GM18520 (cell line): ENCODE results near the gene ATG4A.

ENCODE experiments used
- ATAC-seq: cut with Tn5 transposase; IDR thresholded peaks from one replicate; pipeline ENCODE4 v1.9.1; 2021; ENCODE audit not compliant: unreplicated experiment

The ATG4A gene

GRCh38 chrX:108167211-108167872, 75.8 kb downstream of the ATG4A start:
- ATAC-seq, result no peak

- ATAC-seq, result no peak
Observed at GRCh38 chrX:108168961-108169740, 77.6 kb downstream of the ATG4A start.

DNA sequence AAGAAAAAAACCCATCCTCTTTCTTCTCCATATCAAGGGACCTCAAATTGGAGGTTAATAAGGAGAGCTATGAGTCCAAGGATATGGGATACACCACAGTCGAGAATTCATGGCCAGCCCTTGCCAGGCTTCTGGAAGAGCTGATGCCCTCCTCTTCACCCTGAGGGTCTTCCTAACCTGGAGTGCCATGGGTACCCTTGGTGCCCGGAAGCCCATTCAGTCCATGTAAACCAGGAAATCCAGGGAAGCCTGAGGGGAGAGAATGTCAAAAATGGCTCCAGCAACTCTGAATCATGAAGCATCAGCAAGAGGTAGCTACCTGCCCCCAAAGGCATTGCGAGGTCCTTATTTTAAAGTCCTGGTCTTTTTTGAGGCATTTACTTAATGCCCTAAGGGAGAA, 78.2 kb downstream of the ATG4A start:
- ATAC-seq, result no peak

- no peak for ATAC-seq
Observed at GRCh38 chrX:108171671-108172070, 80.1 kb downstream of the ATG4A start.

DNA sequence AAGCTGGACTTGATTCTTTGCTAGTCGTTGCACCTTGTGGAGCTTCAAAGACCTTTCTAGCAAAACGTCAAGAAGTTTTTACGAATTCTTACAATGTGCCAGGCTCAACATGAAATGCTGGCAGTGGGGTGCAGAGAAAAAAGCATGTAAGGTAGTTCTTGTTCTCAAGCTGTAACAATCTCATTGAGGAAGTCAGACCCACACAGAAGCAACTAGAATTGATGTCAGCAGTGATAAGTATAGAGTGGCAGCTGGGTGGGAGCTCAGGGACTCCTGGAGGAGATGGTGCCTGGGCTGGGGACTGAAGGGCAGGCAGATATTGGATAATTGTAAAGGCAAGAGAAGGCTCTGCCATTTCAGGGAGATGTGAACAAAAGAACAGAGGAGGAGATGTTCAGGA, 82.3 kb downstream of the ATG4A start:
- ATAC-seq, result no peak

GRCh38 chrX:108177351-108178142, 86.0 kb downstream of the ATG4A start:
- ATAC-seq, result no peak

DNA sequence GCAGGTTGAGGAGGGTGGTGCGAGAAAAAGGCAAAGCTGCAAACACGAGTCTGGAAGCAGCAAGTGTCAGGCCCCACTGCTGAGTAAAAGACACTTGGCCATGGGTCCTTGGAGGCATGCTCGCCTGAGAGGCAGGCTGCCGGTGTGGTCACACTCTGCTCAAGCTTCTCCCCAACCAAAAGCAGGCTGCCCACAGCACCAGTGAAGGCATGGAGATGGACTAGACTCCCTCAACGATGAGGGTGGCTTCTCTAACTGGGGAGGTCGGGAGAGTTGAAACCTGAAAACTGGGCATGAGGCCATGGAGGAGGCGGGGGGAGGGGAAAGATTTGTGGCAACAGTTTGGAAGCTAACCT, 86.5 kb downstream of the ATG4A start:
- no peak for ATAC-seq

DNA sequence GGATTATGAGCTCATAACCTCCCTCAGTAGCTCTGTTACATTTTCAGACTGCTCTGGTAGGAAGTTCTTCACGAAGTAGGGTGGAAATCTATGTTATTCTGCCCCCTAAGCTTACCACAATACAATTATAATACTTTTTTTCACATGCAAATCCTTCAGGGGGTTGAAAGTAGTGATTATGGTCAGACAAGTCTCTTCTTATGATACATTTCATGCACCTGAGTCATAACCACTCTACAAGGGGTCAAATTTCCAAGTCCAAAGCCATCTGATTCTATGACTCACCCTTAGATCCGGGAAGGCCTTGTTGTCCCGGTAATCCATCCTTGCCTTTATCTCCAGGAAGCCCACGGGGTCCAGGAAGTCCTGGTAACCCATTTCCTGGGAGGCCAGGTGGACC, 95.2 kb downstream of the ATG4A start:
- ATAC-seq, result no peak

DNA sequence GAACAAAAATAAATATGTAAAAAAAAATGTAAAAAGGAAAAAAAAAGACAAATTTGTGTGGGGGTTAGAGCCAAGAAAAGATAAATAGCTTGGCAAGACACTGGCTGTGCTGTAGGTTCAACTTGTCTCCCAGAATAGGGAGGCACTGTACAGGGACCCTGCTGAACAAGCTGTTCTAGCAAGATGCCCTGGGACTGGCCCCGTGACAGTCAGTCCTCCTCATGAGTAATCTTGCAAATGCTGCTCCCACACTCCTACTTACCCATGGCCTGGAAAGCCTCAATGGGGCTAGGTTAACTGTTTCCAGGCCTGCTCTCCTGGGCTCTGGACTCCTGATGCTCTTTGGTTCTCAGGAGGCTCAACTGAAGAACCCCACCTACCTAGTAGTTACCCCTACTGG, 106.8 kb downstream of the ATG4A start:
- ATAC-seq, result no peak

GRCh38 chrX:108199041-108199440, 107.5 kb downstream of the ATG4A start:
- ATAC-seq, result no peak

DNA sequence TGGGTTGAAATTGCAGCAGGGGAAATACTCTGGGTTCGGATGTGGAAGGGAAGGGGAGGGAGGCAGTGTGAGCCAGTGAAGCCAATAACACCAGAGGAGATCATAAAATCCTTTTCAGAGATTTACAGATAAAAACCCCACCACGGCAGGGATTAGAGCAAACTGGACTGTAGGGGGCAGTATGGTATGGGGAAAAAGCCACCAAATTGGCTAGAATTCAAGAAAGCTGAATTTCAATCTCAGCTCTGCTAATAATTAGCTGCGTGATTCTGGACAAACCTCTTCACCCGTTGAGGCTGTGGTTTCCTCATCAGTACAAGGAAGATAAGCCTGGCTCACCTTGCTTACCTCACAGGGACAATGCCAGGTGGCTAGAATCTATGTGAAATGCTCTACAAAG, 108.1 kb downstream of the ATG4A start:
- ATAC-seq, result no peak

DNA sequence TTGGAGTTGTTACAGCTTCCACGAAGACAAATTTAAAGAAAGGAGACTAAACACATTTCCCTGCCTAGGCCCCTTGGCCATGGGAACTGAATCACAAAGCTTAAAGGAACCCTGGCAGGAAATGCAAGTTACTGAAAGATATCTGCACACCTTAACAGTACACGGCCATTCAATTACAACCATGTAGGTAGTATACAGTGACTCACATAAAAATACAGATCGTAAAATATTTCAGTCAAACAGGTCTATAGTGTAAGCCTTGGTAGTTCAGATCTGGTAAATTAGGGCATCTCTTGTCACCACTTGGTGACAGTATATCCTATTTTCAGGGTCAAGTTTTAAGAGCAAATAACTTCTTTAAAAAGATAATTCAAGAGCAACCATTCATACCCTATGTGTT, 112.0 kb downstream of the ATG4A start:
- ATAC-seq, result no peak
